ENCODE data around the gene XKR8.

Gene XKR8

DNA sequence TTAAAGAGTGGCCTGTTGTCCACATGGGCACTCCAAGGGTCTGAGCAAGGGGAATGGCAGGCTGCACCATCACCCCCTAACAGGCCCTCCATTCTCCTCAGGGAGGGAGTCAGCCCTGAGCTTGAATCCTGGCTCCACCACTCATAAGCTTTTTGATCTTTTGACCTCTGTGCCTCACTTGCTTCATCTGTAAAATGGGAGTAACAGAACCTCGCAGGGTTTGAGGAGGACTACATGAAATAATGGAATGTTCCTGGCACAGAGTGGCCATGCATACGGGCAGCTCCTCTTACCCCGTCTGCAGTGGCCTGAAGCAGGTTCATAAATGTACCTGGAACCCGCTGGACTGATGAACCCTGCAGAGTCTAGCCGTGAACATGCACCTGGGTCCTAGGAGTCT lies 2.1 kb upstream of the XKR8 start:
- DNase-seq = no peak

DNA sequence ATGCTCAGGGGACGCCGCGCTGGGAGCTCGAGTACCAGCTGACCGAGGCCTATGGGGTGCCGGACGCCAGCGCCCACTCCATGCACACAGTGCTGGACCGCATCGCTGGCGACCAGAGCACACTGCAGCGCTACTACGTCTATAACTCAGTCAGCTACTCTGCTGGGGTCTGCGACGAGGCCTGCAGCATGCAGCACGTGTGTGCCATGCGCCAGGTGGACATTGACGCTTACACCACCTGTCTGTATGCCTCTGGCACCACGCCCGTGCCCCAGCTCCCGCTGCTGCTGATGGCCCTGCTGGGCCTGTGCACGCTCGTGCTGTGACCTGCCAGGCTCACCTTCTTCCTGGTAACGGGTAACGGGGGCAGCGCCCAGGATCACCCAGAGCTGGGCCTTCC lies 1.3 kb upstream of the XKR8 start:
- no peak for DNase-seq

DNA sequence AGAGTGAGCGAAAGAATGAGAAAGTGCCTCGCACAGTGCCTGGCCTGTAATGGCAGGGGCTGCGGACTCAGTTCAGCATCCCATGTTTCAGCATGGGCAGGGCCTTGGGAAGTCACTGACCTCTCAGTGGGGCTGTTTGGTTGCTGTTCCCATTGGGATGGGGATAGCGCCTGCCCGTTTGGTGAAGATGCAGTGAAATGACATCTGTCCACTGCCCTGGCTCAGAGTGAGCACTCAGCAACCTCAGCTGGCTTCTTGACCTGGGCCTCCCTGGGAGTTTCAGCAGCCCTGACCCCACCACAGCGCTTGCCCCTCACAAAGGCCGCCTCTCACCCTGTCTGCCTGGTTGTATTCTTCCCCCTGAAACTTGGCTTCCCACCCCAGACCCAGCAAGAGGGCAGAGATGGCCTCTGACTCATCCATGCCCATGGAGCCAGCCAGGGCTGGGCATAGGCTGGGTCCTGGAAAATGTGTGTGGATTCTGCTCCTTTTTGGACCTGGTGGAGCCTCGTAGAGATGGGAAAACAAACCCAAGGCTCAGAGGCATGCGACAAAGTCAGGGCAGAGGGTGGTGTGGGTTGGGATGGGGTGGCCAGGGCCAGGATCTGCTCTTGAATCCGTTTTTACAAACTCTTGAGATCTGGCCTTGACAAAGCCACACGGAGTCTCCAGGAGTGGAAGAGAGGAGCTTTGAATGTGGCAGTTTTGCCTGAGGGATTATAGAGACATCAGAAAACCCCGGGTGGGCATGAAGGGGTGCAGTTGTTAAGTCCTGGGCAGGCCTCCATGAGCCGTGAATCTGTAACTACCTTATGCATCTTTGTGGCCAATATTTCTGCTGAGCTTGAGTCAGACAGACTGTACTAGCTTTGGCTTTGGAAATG lies 1.2 kb downstream of the XKR8 start:
- DNase-seq = no peak

DNA sequence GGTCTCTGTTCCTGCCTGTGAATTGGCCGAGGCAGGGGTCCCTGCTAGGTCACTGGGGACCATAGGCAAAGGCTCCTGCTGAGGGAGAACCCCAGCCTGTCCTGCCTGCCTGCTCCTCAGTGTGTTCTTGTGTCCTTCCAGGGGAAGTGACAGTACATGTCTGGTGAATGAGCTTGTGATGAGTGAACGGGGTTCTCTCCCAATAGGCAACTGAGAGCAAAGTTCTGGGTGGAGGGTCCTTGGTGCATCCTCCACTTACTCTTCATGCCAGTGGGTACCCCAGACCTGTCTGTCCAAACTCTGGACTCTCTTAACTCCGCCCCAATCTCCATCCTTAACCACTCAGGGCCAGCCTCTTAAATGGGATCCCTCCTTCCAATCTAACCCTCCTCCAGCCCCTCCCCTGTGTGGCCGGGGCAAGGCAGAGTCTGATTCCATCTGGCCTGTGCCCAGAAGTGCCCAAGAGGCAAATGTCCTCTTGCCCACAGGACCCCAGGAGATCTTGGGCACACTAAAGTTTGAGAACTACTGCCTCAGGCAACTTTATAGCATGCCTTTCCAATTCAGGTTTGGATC lies 2.0 kb downstream of the XKR8 start:
- no peak for DNase-seq

DNA sequence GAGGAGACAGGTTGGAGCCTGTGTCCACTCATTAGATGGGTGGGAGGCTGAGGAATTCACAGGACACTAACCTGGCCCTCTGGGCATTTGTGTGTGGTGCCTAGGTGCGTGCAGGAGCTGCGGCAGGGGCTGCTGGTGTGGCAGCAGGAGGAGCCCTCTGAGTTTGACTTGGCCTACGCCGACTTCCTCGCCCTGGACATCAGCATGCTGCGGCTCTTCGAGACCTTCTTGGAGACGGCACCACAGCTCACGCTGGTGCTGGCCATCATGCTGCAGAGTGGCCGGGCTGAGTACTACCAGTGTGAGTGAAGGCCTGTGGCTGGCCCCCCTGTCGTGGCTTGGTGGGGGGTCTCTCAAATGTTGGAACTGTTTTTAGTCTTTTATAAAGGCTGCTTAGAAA lies 3.6 kb downstream of the XKR8 start:
- no peak for DNase-seq

DNA sequence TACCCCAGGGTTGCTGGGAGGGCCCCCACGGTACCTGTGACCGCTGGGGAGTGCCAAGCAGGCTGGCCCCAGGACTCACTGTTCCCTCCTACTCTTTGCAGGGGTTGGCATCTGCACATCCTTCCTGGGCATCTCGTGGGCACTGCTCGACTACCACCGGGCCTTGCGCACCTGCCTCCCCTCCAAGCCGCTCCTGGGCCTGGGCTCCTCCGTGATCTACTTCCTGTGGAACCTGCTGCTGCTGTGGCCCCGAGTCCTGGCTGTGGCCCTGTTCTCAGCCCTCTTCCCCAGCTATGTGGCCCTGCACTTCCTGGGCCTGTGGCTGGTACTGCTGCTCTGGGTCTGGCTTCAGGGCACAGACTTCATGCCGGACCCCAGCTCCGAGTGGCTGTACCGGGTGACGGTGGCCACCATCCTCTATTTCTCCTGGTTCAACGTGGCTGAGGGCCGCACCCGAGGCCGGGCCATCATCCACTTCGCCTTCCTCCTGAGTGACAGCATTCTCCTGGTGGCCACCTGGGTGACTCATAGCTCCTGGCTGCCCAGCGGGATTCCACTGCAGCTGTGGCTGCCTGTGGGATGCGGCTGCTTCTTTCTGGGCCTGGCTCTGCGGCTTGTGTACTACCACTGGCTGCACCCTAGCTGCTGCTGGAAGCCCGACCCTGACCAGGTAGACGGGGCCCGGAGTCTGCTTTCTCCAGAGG lies 6.8 kb downstream of the XKR8 start:
- DNase-seq = no peak

DNA sequence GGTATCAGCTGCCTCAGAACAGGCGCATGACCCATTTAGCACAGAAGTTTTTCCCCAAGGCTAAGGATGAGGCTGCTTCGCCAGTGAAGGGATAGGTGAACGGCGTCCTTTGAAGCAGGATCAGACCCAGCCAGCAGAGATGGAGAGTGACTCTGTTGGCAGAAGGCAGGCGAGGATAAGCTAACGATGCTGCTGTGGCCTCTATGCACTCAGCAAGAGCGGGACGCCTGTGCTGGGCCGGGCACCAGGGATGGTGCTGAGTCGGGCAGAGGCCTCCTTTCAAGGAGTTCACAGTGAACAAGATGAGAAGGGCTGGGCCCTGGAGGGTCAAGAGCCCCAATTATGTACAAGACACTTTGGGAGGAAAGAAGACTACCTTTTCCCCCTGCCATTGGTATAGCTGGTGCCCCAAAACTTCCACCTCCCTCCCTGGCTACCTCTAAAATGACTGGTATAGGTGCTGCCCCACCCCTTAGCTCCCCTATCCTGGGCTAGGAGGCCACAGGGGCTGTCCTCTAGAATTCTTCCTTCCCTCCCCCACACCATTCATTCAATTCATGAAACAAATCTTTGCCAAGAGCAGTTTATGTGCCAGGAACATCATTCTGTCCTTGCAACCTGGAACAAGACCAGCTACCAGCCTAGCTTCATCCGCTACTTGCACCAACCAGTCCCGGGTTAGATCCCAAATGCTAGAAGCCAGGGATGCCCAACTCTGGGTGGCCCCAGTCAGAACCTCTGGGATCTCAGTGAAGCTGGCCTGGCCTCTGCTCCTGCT lies 7.5 kb downstream of the XKR8 start:
- no peak for DNase-seq

DNA sequence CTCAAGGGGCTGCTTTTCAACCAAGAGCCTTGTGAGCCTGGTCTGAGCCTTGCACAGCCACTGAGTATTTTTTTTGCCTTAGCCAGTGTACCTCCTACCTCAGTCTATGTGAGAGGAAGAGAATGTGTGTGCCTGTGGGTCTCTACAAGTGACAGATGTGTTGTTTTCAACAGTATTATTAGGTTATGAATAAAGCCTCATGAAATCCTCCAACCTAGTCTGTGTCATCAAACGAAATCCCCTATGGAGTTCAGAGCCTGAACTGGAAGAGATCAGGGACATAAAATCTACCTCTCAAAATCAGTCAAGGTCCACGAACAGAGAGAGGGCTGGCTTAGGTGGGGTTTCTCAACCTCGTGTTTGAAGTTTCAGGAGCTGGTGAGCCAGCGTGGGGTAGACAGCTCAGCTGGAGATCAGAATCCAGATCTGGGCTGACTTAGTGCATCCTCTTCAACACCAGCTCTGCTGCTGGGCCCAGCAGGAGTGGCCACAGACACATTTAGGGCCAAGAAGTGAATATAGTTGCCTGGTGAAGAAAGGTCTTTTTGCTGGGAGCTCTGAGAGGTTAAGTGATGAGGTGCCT lies 8.2 kb downstream of the XKR8 start:
- DNase-seq = no peak

DNA sequence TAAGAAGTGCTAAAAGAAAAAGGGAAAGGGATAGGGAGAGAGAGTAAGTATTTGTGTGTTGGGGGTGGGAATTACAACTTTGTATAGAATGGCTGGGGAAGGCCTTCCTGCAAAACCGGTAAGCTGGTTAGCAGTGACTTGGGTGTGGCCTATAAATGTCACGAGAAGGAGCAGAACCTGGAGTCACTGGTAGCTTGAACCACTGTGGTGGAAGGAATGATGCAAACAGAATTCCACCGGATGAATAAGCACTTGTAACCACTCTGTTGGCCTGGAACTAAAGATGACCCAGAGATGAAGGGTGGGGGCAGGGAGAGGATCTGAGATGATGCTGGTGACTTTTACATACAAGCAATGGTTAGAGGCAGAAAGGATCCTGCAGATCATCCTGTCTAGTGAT lies 8.9 kb downstream of the XKR8 start:
- no peak for DNase-seq

DNA sequence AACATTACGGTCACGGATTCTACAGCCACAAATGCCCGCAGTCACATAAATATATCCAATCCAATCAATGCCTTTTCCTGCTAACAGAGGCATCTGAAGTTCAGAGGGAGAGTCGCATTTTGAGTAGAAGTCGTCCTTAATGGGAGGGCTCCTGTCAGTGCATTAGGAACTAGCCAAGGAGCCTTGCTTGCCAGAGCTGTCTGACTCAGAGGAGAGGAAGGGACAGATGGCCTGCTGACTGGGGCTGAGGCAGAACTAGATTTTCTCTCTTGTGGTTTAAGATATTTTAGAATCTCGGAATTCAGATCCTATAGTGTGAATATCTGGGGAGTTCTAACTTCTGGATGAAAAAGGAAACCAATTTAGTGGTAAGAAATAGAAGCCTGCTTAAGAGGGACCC lies 10.6 kb downstream of the XKR8 start:
- no peak for DNase-seq

DNA sequence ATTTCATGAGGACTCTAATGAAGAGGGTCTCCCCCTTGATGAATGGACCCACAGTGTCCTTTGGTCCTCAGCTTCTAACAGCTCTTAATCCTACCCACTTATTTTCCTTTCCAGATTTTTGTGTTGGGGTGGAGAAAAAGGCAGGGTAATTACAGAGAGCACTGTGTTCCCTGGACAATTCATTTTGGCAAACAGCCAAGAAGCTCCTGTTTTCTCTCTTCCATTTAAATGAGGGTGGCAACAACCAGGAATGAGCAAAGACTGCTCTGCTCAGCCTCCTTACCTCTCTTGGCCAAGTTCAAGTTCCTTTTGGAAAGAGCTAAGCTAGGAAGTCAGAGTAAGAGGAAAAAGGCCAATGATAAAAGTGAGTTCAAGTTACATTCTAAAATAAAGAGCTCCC lies 11.9 kb downstream of the XKR8 start:
- DNase-seq = peak; percentile 27

DNA sequence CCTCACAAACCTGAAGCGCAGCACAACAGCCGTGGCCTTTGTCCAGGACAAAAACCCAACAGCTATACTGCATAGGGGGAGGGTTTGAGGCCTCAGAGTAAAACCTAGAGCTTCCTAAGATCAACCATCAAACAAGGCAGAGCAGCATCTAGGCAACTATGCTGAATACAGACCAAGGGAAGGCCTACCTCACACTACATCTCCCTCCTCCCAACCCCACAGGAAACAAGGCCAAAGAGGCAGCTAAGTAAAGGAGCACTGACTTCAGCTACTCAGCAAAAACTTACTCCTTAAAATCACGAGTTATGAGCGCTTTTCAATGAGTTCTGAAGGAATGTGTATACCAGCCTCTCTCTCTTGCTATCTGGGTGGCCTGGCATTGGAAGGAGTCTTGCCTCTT lies 12.4 kb downstream of the XKR8 start:
- DNase-seq = no peak

DNA sequence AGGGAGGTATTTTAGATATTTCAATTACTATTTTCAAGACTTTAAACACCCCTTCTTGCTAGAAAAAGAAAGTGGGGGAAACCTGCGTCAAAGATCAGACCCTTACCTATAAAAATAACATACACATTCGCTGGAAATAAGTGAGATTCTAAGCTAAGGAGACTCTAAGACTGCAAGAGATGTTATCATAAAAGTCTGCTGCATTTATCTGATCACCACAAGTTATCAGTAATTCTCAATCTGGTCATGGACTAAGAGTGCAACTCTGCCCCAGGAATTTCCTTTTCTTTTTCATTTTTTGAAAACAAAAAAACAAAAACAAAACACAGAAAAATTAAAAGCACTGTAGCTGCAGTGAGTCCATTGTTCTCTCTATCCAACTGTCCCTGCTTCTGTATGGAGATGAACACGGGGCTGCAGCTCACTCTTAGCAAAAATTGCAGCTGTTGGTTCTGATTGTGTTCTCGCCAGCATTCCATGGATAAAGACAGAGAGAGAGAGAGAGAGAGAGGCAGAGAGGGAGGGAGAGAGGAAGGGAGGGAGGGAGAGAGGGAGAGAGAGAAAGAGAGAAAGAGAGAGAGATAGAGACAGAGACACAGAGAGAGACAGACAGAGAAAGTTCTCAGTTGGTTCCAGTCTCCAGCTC lies 14.1 kb downstream of the XKR8 start:
- no peak for DNase-seq

DNA sequence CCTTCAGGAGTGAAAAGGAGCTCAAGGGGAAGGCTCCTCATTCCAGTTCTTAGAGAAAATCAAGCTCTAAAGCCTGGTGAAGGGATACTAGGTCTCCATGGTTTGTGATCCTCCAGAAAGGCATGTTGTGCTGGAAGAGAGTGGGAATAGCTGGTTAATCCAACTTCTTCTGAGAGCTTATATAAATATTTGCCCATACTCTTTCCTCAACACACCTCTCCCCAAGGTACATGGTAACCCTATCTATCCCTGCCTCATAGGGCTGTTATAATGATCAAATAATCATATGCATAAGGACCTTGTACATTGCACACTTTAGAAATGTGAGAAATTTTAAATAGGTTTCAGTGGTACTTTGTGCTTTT lies 14.6 kb downstream of the XKR8 start:
- DNase-seq = no peak

DNA sequence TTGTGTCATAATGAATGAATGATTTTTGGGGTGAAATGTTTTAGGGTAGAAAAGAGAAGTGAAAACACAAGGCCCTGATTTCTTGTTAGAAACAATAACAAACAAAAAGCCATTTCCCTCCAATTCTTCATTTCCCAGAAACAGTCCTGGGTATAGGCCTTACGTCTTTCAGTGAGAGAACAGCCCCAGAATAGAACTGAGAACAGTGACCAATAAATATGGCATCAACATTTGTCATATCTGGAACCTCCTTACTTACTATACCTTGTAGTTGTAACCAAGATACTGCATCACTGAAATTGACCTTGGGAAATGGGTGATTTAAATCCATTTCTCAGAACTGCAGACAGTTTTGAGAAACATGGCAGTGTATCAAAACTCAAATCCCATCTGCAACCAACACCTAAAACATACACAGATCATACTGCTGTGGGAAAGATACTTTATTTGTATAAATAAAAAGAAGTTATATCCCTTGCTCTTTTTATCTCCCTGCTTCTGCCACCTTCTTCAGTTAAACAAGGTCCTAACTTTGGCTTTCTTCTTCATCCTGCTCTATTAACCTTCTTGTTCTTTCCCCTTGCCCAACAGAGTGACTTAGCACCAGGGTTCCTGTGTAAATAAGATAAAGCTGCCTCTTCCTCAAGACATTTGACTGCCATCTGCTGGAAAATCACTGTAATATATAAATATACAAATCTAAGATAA lies 19.5 kb downstream of the XKR8 start:
- peak; percentile 58 for DNase-seq

DNA sequence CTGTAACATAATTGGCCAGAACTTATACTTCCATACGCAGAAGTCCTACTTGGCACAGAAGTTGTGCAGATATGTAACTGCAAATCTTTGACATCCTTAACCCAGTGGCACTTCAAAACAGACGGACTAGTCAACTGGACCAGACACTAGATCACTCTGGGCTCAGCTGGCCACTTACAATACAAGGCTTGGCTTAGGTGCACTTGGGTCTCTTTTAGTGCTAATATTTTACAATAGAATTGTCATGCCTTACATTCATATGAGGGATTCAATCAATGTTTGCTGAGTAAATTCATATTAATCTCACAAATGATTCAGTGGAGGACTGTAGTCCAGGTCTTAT lies 20.1 kb downstream of the XKR8 start:
- DNase-seq = no peak

DNA sequence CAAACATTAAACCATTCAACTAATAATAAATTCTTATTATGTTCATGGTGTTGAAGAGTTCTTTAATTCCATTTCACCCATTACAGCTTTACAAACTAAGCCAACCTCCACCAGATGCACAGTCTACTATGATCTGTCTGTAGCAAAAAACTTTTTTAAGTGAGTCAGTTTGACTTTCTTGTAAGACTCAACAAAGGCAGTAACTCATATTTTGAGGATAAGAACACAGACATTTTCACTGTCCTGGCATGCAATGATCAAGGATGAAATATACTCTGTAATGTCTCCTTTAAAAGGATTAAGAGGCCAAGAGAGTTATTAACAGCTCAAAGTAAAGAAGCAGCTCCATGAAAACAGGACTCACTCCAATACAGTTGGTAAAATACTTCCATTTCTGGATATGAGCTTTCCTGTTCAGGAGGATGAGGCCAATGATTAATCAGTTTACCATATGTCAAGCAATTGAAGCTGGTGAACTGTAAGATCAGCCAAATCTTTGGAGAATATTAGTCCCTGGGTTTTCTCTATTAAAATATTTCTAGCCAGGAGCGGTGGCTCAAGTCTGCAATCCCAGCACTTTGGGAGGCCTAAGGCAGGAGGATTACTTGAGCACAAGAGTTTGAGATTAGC lies 20.6 kb downstream of the XKR8 start:
- no peak for DNase-seq

DNA sequence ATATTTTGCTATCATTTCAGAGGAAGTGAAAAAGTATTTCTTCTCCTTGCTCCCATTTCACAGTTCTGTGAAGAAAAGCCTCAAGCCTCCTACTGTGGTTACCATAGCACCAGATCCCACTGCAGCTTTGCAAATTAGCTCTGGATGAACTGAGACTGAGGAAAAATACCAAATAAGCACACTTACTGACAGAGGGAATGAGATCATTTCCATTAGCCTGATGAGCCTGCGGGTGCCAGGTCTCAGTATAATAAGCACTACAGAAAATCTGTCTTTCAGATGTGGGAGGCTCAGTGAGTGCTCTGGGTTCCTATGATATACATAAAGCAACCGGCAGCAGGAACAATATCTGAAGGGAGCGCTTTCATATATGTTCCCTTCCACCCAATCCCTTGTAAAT lies 21.4 kb downstream of the XKR8 start:
- no peak for DNase-seq

DNA sequence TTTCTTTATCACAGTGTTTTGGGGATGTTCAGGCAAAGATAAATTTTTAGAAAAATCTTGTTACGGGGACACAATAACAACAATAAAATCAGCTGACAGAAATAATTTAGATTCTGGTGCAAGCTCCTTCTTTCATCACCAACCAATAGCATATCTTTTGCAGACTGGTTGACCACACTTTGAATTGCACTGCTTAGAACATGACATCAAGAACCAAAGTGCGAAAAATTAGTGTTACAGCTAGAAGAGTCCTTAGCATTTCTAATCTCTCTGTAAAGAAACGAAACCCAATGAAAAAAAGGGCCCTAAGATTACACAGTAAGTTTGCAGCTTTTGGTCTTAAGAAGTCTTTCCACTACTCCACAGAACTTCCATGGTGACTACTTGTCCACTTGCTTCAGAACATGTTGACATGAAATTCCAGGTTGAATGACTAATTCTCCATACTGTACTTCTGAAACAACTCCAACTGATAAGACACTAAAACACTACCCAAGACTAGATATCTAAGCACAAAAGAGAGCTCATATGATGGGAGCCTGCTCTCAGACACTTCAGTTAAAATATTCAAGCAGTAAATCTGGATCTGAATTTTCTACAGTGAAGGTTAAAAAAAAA lies 31.3 kb downstream of the XKR8 start:
- DNase-seq = no peak

DNA sequence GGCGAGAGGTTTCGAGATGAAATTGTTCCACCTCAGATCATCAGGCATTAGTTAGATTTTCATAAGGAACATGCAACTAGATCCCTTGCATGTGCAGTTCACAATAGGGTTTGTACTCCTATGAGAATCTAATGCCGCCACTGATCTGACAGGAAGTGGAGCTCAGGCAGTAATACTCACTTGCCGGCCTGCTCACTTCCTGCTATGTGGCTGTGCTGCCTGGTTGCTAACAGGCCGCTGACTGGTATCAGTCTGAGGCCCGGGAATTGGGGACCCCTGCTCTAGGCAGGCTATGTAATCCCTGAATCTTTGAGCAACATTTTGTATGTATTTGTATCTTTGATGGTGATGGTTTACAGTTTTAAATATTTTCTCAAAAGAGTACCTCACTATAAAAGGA lies 32.5 kb downstream of the XKR8 start:
- DNase-seq = no peak

DNA sequence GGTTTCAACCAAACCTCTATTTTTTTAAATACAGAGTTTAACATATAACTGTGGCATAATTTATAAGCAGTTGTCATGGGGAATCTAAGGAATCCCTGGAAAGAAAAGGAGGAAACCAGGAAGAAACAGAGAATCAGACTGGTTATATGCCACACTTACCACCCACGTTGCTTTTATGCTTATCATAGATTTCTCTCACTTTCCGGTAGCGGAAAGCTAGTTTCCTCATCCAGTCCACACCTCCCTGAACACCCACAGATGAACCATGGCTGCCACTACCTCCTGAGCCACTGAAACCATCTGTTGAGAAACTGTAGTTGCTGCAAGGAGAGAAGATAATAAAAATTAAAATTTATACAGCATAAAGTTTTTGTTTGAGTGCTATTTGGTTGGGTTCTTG lies 33.5 kb downstream of the XKR8 start:
- no peak for DNase-seq

All from DMS79 treated with DMSO at 0.1 percent for 48 hours (cell line).